HepG2 (cell line): ENCODE results near the gene RRAD. TPM values are rescaled to one million over a fixed set of nuclear protein-coding genes. Genes with fewer than 3 reads are reported as not detected.

Source experiments
- ARNT2 ChIP-seq: sonication (generic); formaldehyde crosslinking; IDR thresholded peaks from 2 replicates; pipeline ENCODE4 v1.8.0; 2022; ENCODE audit warnings: mild to moderate bottlenecking, low read depth, missing genetic modification reagents, moderate library complexity
- CENPX ChIP-seq: sonication (generic); formaldehyde crosslinking; IDR thresholded peaks from 2 replicates; pipeline ENCODE4 v1.9.0; 2021; ENCODE audit warnings: mild to moderate bottlenecking, missing genetic modification reagents, moderate library complexity
- ESRRA ChIP-seq: sonication (generic); formaldehyde crosslinking; IDR thresholded peaks from 2 replicates; pipeline ENCODE4 v1.5.1; 2020; ENCODE audit warnings: mild to moderate bottlenecking, low read depth, missing genetic modification reagents
- KDM3A ChIP-seq: IDR thresholded peaks from 2 replicates; pipeline ENCODE4 v1.6.1; 2018; ENCODE audit warnings: low read depth, missing compliant biosample characterization
- NFYB ChIP-seq: sonication (generic); formaldehyde crosslinking; IDR thresholded peaks from 2 replicates; pipeline ENCODE4 v1.4.0; 2020; ENCODE audit warnings: missing genetic modification reagents
- SAP130 ChIP-seq: IDR thresholded peaks from 2 replicates; pipeline ENCODE4 v1.6.1; 2016; ENCODE audit warnings: low read depth
- SNAPC5 ChIP-seq: sonication (generic); formaldehyde crosslinking; IDR thresholded peaks from 2 replicates; pipeline ENCODE4 v1.8.1; 2023; ENCODE audit warnings: mild to moderate bottlenecking, missing genetic modification reagents, borderline replicate concordance
- TERF1 ChIP-seq: sonication (generic); formaldehyde crosslinking; IDR thresholded peaks from 2 replicates; pipeline ENCODE4 v1.8.0; 2022; ENCODE audit warnings: mild to moderate bottlenecking, missing genetic modification reagents, moderate library complexity
- TFDP2 ChIP-seq: sonication (generic); formaldehyde crosslinking; IDR thresholded peaks from 2 replicates; pipeline ENCODE4 v1.4.0; 2020; ENCODE audit warnings: missing genetic modification reagents
- ZEB1 ChIP-seq: IDR thresholded peaks from 2 replicates; pipeline ENCODE4 v1.6.1; 2012; ENCODE audit warnings: mild to moderate bottlenecking, low read depth, inconsistent platforms; ENCODE audit not compliant: insufficient replicate concordance
- ZNF407 ChIP-seq: sonication (generic); formaldehyde crosslinking; IDR thresholded peaks from one replicate; pipeline ENCODE4 v1.5.1; 2020; ENCODE audit warnings: mild to moderate bottlenecking, missing genetic modification reagents; ENCODE audit errors: not compliant biosample characterization
- ZNF431 ChIP-seq: sonication (generic); formaldehyde crosslinking; IDR thresholded peaks from 2 replicates; pipeline ENCODE4 v1.9.0; 2022; ENCODE audit warnings: missing genetic modification reagents, low read depth, mild to moderate bottlenecking, borderline replicate concordance
- ZNF546 ChIP-seq: sonication (generic); formaldehyde crosslinking; conservative IDR thresholded peaks from 2 replicates; pipeline ENCODE4 v1.8.1; 2023; ENCODE audit warnings: mild to moderate bottlenecking, missing genetic modification reagents
- ZNF652 ChIP-seq: IDR thresholded peaks from 2 replicates; pipeline ENCODE4 v1.6.1; 2016; ENCODE audit warnings: low read depth, borderline replicate concordance
- ZNF800 ChIP-seq: sonication (generic); formaldehyde crosslinking; IDR thresholded peaks from 2 replicates; pipeline ENCODE4 v1.4.0; 2020; ENCODE audit warnings: missing genetic modification reagents
- ZNF816 ChIP-seq: sonication (generic); formaldehyde crosslinking; IDR thresholded peaks from 2 replicates; pipeline ENCODE4 v1.8.0; 2022; ENCODE audit warnings: missing genetic modification reagents, mild to moderate bottlenecking, borderline replicate concordance
- polyA plus RNA-seq, 8 experiments: library from polyadenylated mRNA; depleted of rRNA in 3 of 8; stranded (reverse) in 7 of 8; unstranded in 1 of 8; fragments of >200 nt; fragmentation: Illumina TruSeq in 4 of 8; extraction: Trizol in 4 of 8; gene quantifications; 2 replicates each; pipeline versions ENCODE4 v1.2.1 to v1.2.3, GENCODE V29; 2011 to 2016; ENCODE audit warnings: low read depth in 4 of 8, missing spikeins in 1 of 8, mixed read lengths in 1 of 8; ENCODE audit not compliant: insufficient read depth in 1 of 8
- total RNA-seq, 5 experiments: library from RNA; depleted of rRNA; stranded (reverse); fragments of >200 nt; fragmentation: Illumina TruSeq; extraction: Trizol; gene quantifications; 2 replicates each; pipeline ENCODE4 v1.2.3, GENCODE V29; 2016; ENCODE audit warnings: low read depth in 1 of 5

RRAD gene
- total and polyA plus RNA-seq, 2 of the 13 experiments (the other 11 are each of a cell fraction or from before 2014, with no cell fraction given), result 0.80 to 1.1 TPM

- no peak for TF ChIP-seq TFDP2 (CRISPR knock-in tag)
- TF ChIP-seq TERF1 (CRISPR knock-in tag), result no peak
- no peak for TF ChIP-seq ZNF546 (CRISPR knock-in tag)
- no peak for TF ChIP-seq ZNF652 (CRISPR knock-in tag)
- TF ChIP-seq NFYB (CRISPR knock-in tag), result no peak
- no peak for TF ChIP-seq ZNF800
- no peak for TF ChIP-seq KDM3A (CRISPR knock-in tag)
- no peak for TF ChIP-seq ZNF816
- TF ChIP-seq ZNF431, result no peak
- TF ChIP-seq ZNF407 (CRISPR knock-in tag), result peak; percentile 61
- TF ChIP-seq ZEB1, result no peak
- no peak for TF ChIP-seq SNAPC5 (CRISPR knock-in tag)
- 0 out of 2 replicates have a peak, but pooled peaks have one; percentile 24 for TF ChIP-seq ARNT2 (CRISPR knock-in tag)
- no peak for TF ChIP-seq ESRRA (CRISPR knock-in tag)
- 0 out of 2 replicates have a peak, but pooled peaks have one; percentile 16 for TF ChIP-seq SAP130 (CRISPR knock-in tag)
- TF ChIP-seq CENPX, result no peak
These were observed 24.5 kb downstream of the RRAD start (continued) for GRCh38 chr16:66900721-66901441.
